ENCODE measurements around the gene REV3L. TPM values are rescaled to one million over a fixed set of nuclear protein-coding genes. Genes with fewer than 3 reads are reported as not detected.
A peak's percentile ranks its signal among the peaks of the same experiment; 100 is the strongest.
"Not testable (repeated sequence)": the region's sequence is repeated elsewhere in the genome, so short reads cannot be mapped to it uniquely, and the experiment has no call there.

REV3L gene
- total RNA-seq, result 11.7 TPM

GRCh38 chr6:111482959-111483735 lies at the start of gene REV3L:
REV3L (minus strand) TSS chr6:111483218; CDS start chr6:111482888, 330 bp downstream.
- ATAC-seq (peak; percentile 74), DNase-seq (ENCODE audit: low spot score) (peak; percentile 86)

- DNase-seq (ENCODE audit: low spot score), result no peak
Observed at GRCh38 chr6:111531185-111531584, 48.2 kb upstream of the REV3L start.

GRCh38 chr6:111530667-111531066 lies 47.6 kb upstream of the REV3L start:
- ATAC-seq, result no peak

More at GRCh38 chr6:111531185-111531584, 48.2 kb upstream of the REV3L start:
- ATAC-seq, result no peak

GRCh38 chr6:111530218-111530617 lies 47.2 kb upstream of the REV3L start:
- ATAC-seq (no peak), DNase-seq (ENCODE audit: low spot score) (no peak)

More at GRCh38 chr6:111530667-111531066, 47.6 kb upstream of the REV3L start:
- no peak for DNase-seq (ENCODE audit: low spot score)

- ATAC-seq, result no peak
- no peak for DNase-seq (ENCODE audit: low spot score)
Observed at GRCh38 chr6:111527367-111527766, 44.3 kb upstream of the REV3L start.

GRCh38 chr6:111524735-111525134 lies 41.7 kb upstream of the REV3L start:
- ATAC-seq (no peak), DNase-seq (ENCODE audit: low spot score) (no peak)

GRCh38 chr6:111524252-111524651 lies 41.2 kb upstream of the REV3L start:
- no peak for DNase-seq (ENCODE audit: low spot score)
- no peak for ATAC-seq

- no peak for DNase-seq (ENCODE audit: low spot score)
- ATAC-seq, result no peak
Observed at GRCh38 chr6:111523484-111524167, 40.6 kb upstream of the REV3L start.

GRCh38 chr6:111522393-111523020 lies 39.5 kb upstream of the REV3L start:
- ATAC-seq (no peak), DNase-seq (ENCODE audit: low spot score) (no peak)

GRCh38 chr6:111521497-111522270 lies 38.7 kb upstream of the REV3L start:
- no peak for ATAC-seq

GRCh38 chr6:111520524-111520923 lies 37.5 kb upstream of the REV3L start:
- ATAC-seq, result no peak
- DNase-seq (ENCODE audit: low spot score), result no peak

More at GRCh38 chr6:111521497-111522270, 38.7 kb upstream of the REV3L start:
- DNase-seq (ENCODE audit: low spot score), result no peak

GRCh38 chr6:111517965-111518364 lies 34.9 kb upstream of the REV3L start:
- no peak for DNase-seq (ENCODE audit: low spot score)

GRCh38 chr6:111515259-111515658 lies 32.2 kb upstream of the REV3L start:
- DNase-seq (ENCODE audit: low spot score) (no peak), ATAC-seq (peak; percentile 86)

More at GRCh38 chr6:111517965-111518364, 34.9 kb upstream of the REV3L start:
- ATAC-seq, result no peak

GRCh38 chr6:111514531-111514930 lies 31.5 kb upstream of the REV3L start:
- not testable (repeated sequence) for DNase-seq (ENCODE audit: low spot score)
- peak; percentile 76 for ATAC-seq

- ATAC-seq; DNase-seq (ENCODE audit: low spot score): not testable (repeated sequence)
Observed at GRCh38 chr6:111507219-111507618, 24.2 kb upstream of the REV3L start.

- not testable (repeated sequence) for DNase-seq (ENCODE audit: low spot score); ATAC-seq
Observed at GRCh38 chr6:111505498-111505897, 22.5 kb upstream of the REV3L start.

GRCh38 chr6:111503660-111504059 lies 20.6 kb upstream of the REV3L start:
- ATAC-seq (no peak), DNase-seq (ENCODE audit: low spot score) (no peak)

- DNase-seq (ENCODE audit: low spot score) (no peak), ATAC-seq (no peak)
Observed at GRCh38 chr6:111503194-111503593, 20.2 kb upstream of the REV3L start.

GRCh38 chr6:111502154-111502553 lies 19.1 kb upstream of the REV3L start:
- DNase-seq (ENCODE audit: low spot score) (no peak), ATAC-seq (no peak)

- no peak for DNase-seq (ENCODE audit: low spot score)
- no peak for ATAC-seq
Observed at GRCh38 chr6:111499269-111499793, 16.3 kb upstream of the REV3L start.

Data from left lobe of liver (tissue), 2 donors.